T-helper 22 cell (primary cell): Measurements from ENCODE around the gene TMEM30A.

Experiments
- DNase-seq: peaks from one replicate; pipeline ENCODE4 v3.0.0-alpha.2; 2020; ENCODE audit warnings: low read depth

The TMEM30A gene

DNA sequence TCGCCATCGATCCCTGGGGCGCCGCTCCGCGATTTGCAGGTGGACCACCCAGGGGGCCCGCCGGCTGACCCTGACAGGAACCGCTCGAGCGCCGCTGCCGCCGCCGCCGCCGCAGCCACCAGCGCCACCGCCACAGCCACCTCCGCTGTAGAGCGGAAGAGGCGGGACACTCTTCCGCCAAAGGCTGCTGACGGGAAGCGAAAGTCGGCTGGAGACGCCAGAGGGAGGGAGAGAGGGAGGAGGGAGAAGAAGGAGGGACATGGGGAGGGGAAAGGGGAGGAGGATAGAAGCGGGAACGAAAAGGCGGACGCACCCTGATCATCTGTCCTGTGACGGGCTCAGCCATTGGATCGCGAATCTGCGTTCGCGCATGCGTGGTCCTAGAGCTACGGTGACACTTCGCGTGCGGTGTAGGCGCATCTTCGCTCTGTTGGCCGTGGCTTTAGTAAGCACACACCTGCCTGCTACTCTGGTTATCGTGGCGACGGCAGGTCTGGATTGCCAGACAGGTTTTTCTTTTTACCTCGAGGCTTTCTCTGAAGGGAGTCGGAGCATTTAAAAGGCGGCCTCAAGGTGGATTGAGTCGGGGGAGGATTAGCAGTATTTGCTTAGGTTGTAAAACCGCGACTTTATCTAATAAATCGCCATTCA lies at the start of gene TMEM30A:
TSS of gene TMEM30A (minus strand) at position 161 of the 651 bp plus-strand sequence. CDS start at position 7, 154 bp downstream.
- peak; percentile 96 for DNase-seq

DNA sequence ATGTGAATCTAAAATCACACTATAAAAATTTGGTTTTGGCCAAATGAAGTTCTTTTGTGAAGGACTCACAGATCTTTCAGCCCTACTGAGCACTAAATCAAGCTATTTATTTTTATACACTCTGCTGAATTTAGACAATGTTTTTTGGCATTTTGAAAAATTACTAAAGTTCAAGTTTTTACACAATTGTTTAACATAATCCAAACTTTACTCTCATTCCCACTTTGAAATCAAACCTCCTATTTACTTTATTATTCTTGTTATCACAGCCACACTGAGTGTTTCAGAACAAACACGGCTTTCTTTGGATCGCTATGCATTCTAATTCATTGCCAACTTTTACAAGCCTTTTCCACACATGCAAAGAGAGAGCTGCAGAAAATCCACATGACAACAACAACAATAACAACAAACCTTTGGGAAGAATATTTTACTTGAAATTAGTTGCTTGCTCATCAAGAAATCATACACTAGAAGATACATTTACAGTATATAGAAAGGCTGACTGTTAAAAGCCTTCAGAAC lies 49.1 kb upstream of the TMEM30A start:
- no peak for DNase-seq

GRCh38 chr6:75331151-75331550 lies 46.6 kb upstream of the TMEM30A start:
- DNase-seq = no peak

DNA sequence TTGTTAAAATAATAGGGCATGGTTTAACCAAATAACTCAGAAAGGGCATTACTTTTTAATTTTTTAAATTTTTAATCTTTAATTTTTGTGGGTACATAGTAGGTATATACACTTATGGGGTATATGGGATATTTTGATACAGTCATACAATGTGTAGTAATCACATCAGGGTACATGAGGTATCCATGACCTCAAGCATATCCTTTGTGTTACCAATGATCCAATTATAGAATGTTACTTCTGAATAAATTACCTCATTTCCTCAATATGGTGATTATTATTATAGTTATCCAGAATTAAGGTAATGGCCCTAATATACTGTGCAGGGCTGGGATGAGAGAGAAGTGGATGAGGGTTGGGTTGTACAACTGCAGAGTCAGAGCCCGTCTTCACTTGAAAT lies 45.1 kb upstream of the TMEM30A start:
- no peak for DNase-seq

DNA sequence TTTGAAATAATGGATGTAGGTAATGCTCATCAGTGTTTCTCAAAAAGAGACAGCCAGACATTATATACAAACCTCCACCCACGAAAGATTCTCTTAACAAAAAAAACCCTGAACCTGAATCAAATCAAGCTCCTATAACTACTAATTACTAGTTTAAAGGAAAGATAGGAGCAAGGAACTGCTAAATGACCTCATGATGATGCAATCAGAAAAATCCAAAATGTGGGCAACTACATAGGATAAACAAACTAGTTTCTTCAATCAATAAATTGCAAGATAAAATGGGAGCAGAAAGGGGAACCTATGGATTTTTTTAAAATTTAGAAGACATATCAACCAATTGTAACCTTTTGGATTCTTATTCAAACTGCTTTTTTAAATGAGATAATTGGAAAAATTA lies 43.2 kb upstream of the TMEM30A start:
- DNase-seq = no peak

- no peak for DNase-seq
Observed at GRCh38 chr6:75326557-75327258, 42.1 kb upstream of the TMEM30A start.

DNA sequence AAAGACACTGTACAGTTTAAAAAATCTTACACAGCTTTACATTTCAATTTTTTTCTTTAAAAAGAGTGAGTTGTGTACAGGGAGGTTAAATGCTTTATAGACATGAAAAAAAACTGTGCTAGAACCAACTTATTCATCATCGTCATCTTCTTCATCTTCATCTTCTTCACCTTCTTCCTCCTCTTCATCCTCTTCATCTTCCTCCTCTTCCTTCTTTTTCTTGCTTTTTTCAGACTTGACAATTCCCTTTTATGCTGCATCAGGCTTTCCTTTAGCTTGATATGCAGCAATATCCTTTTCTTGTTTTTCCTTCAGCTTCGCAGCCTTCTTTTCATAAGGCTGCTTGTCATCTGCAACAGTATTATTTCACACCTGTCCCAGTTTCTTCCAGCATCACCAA lies 34.3 kb upstream of the TMEM30A start:
- DNase-seq = no peak

- DNase-seq = no peak
Observed at GRCh38 chr6:75317503-75318206, 33.1 kb upstream of the TMEM30A start.

DNA sequence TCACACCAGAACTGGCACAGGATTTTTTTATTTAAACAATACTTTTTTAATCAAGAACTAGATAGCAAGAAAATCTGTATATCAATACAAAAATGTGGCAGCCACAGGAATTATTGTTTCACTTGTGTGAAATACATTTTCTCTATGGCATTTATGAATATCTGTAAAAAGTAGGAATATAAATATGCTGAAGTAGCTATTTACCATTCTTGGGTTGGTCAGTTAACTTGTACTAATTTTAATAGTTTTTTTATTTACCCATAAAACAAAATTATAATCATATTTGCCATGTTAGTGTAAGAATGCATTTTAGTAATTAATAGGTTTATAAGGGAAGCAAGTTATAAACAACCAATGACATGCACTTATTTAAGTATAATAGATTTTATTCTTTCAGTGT lies 31.4 kb upstream of the TMEM30A start:
- no peak for DNase-seq

- DNase-seq = no peak
Observed at GRCh38 chr6:75308250-75308988, 23.8 kb upstream of the TMEM30A start.

DNA sequence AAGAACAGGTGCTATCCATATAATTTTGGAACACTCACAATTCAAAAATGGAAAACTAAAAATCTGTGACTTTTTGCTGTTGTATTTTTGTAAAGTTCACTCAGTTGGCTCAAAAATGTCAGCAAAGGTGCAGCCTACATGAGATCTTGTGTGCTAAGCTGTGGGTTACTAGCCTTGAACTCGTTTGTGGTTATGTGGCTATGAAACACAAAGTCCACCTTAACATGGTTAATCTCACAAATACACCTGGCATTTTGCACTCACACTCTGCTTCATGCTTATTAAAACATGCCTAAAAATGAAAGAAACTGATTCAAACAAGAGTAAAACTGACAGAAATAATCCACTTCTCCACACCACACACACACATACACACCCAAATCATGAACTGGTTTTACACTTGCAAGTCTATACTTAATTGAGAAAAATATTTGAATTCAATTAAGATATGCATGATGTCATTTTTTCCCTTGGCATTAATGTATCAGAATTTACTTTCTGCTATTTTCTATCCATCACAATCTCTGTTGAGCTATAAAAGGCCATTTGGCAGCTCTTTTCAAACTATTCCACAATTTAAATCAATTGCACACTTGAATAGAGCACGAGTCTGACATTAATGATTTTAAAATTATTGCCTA lies 22.9 kb upstream of the TMEM30A start:
- no peak for DNase-seq

DNA sequence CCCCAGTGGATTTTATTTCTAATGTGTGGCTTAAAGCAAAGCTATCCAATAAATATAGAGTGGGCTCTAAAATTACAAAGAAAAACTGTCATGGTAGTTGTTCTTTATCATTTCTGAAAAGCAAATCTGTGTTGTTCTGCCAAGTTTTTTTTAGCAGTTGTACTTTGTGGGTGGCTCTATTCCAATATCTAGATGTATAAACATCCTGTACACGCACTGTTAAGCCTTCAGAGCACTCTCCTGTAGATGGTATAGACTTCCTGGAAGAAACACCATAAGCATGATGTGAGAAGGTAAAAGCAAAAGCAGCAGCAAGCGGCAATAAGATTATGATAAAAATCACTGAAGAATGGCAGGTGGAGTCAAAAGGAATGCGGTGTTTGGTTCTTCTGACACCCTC lies 21.5 kb upstream of the TMEM30A start:
- DNase-seq = no peak

DNA sequence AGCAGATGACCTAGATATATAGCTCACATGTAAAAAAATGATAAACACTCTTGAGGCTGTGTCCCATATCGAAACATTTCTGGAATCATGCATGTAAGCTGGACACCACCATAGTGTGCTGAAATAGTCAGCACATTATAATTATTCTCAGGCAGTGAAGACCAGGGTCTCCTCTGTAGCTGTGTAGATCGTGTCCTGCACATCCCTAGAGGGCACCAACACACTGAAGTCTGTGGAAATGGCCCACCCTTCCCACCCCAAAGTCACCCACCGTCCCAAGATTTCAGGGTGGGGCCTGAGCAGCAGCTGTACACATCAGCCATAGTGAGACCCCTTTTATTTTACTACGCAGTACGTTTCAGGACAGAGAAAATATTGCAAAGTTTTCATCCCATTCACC lies 21.0 kb upstream of the TMEM30A start:
- no peak for DNase-seq

DNA sequence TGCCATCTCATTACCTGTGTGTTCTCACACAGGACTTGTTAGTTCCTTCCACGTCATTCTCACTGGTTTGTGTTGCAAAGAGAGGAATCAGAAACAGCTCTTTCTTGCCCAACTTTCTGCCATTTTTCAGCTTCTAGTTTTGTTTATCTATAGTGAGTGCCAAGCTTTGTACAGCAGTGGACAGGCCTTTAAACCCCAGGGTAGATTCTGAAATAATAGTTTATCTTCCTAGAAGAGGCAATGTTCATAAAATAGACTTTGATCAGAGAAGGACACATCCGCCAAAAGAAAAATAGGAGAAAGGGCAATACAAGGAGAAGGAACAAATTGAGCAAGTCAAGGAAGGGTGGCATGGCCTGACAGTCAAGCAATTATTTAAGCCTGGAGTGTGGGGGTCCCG lies 17.7 kb upstream of the TMEM30A start:
- no peak for DNase-seq

GRCh38 chr6:75301537-75301936 lies 16.9 kb upstream of the TMEM30A start:
- DNase-seq = no peak

DNA sequence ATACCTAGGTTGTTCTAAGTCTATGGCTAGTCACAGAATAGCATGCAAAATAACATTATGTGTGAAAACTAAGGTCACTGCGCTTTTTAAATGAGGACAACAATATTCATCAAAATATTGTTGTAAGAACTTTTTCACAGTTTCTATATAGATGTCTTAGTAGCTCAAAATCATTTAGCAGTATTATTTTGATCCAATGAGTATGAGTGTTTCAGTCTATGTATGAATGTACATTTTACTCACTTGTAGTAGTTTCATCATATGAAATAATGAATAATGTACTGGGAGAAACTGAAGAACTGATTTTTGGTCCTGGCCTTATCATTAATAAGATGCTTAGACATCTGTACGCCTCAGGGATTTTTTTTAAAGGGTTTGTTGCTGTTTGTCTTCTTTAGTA lies 16.5 kb upstream of the TMEM30A start:
- DNase-seq = no peak

GRCh38 chr6:75300531-75300855 lies 15.9 kb upstream of the TMEM30A start:
- no peak for DNase-seq

- no peak for DNase-seq
Observed at GRCh38 chr6:75299801-75300530, 15.4 kb upstream of the TMEM30A start.

- DNase-seq = no peak
Observed at GRCh38 chr6:75296811-75297779, 12.5 kb upstream of the TMEM30A start.

GRCh38 chr6:75292555-75292954 lies 8.0 kb upstream of the TMEM30A start:
- no peak for DNase-seq
